GM12875 (cell line): ENCODE measurements around the gene MIX23.

Source experiments
- H3K4me3 ChIP-seq: one replicate; pipeline ENCODE4 v1.5.1; 2011; ENCODE audit warnings: low read depth, low read length, control low read depth
- CTCF ChIP-seq: IDR thresholded peaks from 2 replicates; pipeline ENCODE4 v1.5.1; 2011; ENCODE audit warnings: low read depth, mild to moderate bottlenecking, control low read depth, inconsistent platforms, low read length, moderate library complexity, borderline replicate concordance; ENCODE audit not compliant: insufficient read depth

Gene MIX23

GRCh38 chr3:122365073-122365472 is 18.0 kb downstream of the MIX23 start:
- TF ChIP-seq CTCF, result no peak
- no peak overlapping the region for H3K4me3 ChIP-seq

- TF ChIP-seq CTCF, result no peak
- no peak overlapping the region for H3K4me3 ChIP-seq
Observed at GRCh38 chr3:122364490-122364889, 18.5 kb downstream of the MIX23 start.

GRCh38 chr3:122362026-122362425 is 21.0 kb downstream of the MIX23 start:
- H3K4me3 ChIP-seq, result no peak overlapping the region
- no peak for TF ChIP-seq CTCF

GRCh38 chr3:122358703-122359032 is 24.4 kb downstream of the MIX23 start:
- H3K4me3 ChIP-seq, result no peak overlapping the region
- TF ChIP-seq CTCF, result no peak

GRCh38 chr3:122357828-122358702 is 25.0 kb downstream of the MIX23 start:
- no peak for TF ChIP-seq CTCF

GRCh38 chr3:122356402-122356801 is 26.6 kb downstream of the MIX23 start:
- TF ChIP-seq CTCF, result peak; percentile 52; the same call in 1 of the 2 replicates
- no peak overlapping the region for H3K4me3 ChIP-seq

More at GRCh38 chr3:122357828-122358702, 25.0 kb downstream of the MIX23 start:
- H3K4me3 ChIP-seq, result no peak overlapping the region

GRCh38 chr3:122355612-122356011 is 27.4 kb downstream of the MIX23 start:
- H3K4me3 ChIP-seq, result no peak overlapping the region
- no peak for TF ChIP-seq CTCF
